Measurements from ENCODE around the gene SPAG17. TPM values are rescaled to one million over a fixed set of nuclear protein-coding genes. Genes with fewer than 3 reads are reported as not detected.
A peak's percentile ranks its signal among the peaks of the same experiment; 100 is the strongest.

The SPAG17 gene
- total RNA-seq, 1 experiment from 2014 or later = 0.52 TPM

- peaks cover 8% of the 10 kb centered on the region; the same call in 1 of the 2 replicates for H3K36me3 Mint-ChIP-seq
- DNase-seq (ENCODE audit: low spot score) = no peak
- no peak for TF ChIP-seq ZNF512 (CRISPR knock-in tag; IDR thresholded peaks at IDR 0.05; ENCODE audit: borderline replicate concordance)
- no peak for TF ChIP-seq GTF2I (CRISPR knock-in tag; conservative IDR thresholded peaks at IDR 0.05)
- no peak for TF ChIP-seq TP53 (CRISPR knock-in tag; IDR thresholded peaks at IDR 0.05)
- POLR2A ChIA-PET = no interaction called here
- H3K27me3 Mint-ChIP-seq (ENCODE audit: low read depth) = no peaks in the 10 kb centered on the region; the same call in 1 of the 2 replicates
- CTCF ChIA-PET = no interaction called here
- H3K9me3 Mint-ChIP-seq = peaks cover 9% of the 10 kb centered on the region
- H3K4me3 Mint-ChIP-seq = peak overlapping the region; percentile 83
- ATAC-seq = no peak
- H3K4me1 Mint-ChIP-seq = peaks cover 37% of the 10 kb centered on the region
- no peak overlapping the region for H3K27ac Mint-ChIP-seq
Observed at GRCh38 chr1:118186026-118186425, 998 bp upstream of the SPAG17 start.

GRCh38 chr1:118184739-118185083 is 317 bp downstream of the SPAG17 start:
- DNase-seq (ENCODE audit: low spot score) = peak; percentile 18
- CTCF ChIA-PET = interaction anchor here (1.1 kb wide), 1 partner anchor 49 kb away, joined by 4 read pairs; no protein-coding TSS in a partner anchor

More at GRCh38 chr1:118184739-118185083, 317 bp downstream of the SPAG17 start:
- Mint-ChIP-seq H3K4me1 (peaks cover 37% of the 10 kb centered on the region), H3K36me3 (peaks cover 8% of the 10 kb centered on the region; the same call in 1 of the 2 replicates), H3K4me3 (peak overlapping the region; percentile 83), H3K27me3 (ENCODE audit: low read depth) (no peaks in the 10 kb centered on the region; the same call in 1 of the 2 replicates), H3K9me3 (peaks cover 9% of the 10 kb centered on the region), H3K27ac (peak overlapping the region; percentile 88; the same call in 1 of the 2 replicates)
- POLR2A ChIA-PET = no interaction called here
- peak; percentile 76 for ATAC-seq
- TF ChIP-seq TP53 (CRISPR knock-in tag; IDR thresholded peaks at IDR 0.05) (no peak), AFF4 (CRISPR knock-in tag; IDR thresholded peaks at IDR 0.05; ENCODE audit: borderline replicate concordance) (no peak), KAT7 (CRISPR knock-in tag; IDR thresholded peaks at IDR 0.05; ENCODE audit: borderline replicate concordance) (no peak), OVOL2 (CRISPR knock-in tag; IDR thresholded peaks at IDR 0.05; ENCODE audit: borderline replicate concordance) (no peak), CREB1 (CRISPR knock-in tag; IDR thresholded peaks at IDR 0.05) (no peak), ZSCAN18 (CRISPR knock-in tag; IDR thresholded peaks at IDR 0.05) (no peak), E2F1 (CRISPR knock-in tag; IDR thresholded peaks at IDR 0.05) (no peak), SP1 (CRISPR knock-in tag; conservative IDR thresholded peaks at IDR 0.05) (no peak), ZNF317 (CRISPR knock-in tag; IDR thresholded peaks at IDR 0.05; ENCODE audit: borderline replicate concordance, low read depth) (no peak), IRF2 (CRISPR knock-in tag; IDR thresholded peaks at IDR 0.05; ENCODE audit: borderline replicate concordance, low read depth) (no peak)

Measured in WTC11 (cell line).